Smooth muscle cell (in vitro differentiated cells): Measurements from ENCODE around the gene PLK4. TPM values are rescaled to one million over a fixed set of nuclear protein-coding genes. Genes with fewer than 3 reads are reported as not detected.
"Not testable (repeated sequence)": the region's sequence is repeated elsewhere in the genome, so short reads cannot be mapped to it uniquely, and the experiment has no call there.

Experiments used
- DNase-seq: peaks from one replicate; lab custom pipeline; 2025; ENCODE audit not compliant: unreplicated experiment; lab: John Stamatoyannopoulos, UW
- H2AFZ ChIP-seq: fragments of 200-600 bp; sonication (generic); 2 replicates; pipeline ENCODE4 v1.6.0; 2016; ENCODE audit warnings: antibody characterized with exemption, low read depth, mild to moderate bottlenecking
- H3F3A ChIP-seq: fragments of 200-600 bp; sonication (generic); 2 replicates; pipeline ENCODE4 v1.6.0; 2017; ENCODE audit warnings: antibody characterized with exemption, low read depth
- H3K27ac ChIP-seq: fragments of 200-600 bp; sonication (generic); 2 replicates; pipeline ENCODE4 v1.5.1; 2016; ENCODE audit warnings: low read depth, mild to moderate bottlenecking
- H3K27me3 ChIP-seq: fragments of 200-600 bp; sonication (generic); 2 replicates; pipeline ENCODE4 v1.6.1; 2016; ENCODE audit warnings: low read depth, mild to moderate bottlenecking
- H3K36me3 ChIP-seq: fragments of 200-600 bp; sonication (generic); 2 replicates; pipeline ENCODE4 v1.5.1; 2016; ENCODE audit warnings: low read depth
- H3K4me1 ChIP-seq: fragments of 200-600 bp; sonication (generic); 2 replicates; pipeline ENCODE4 v1.5.1; 2016; ENCODE audit warnings: low read depth
- H3K4me2 ChIP-seq: fragments of 200-600 bp; sonication (generic); 2 replicates; pipeline ENCODE4 v1.6.0; 2016; ENCODE audit warnings: mild to moderate bottlenecking
- H3K4me3 ChIP-seq: fragments of 200-600 bp; sonication (generic); 2 replicates; pipeline ENCODE4 v1.5.1; 2016; ENCODE audit warnings: mild to moderate bottlenecking
- H3K79me2 ChIP-seq: fragments of 200-600 bp; sonication (generic); 2 replicates; pipeline ENCODE4 v1.6.0; 2016; ENCODE audit warnings: low read depth, mild to moderate bottlenecking
- H3K9ac ChIP-seq: fragments of 200-600 bp; sonication (generic); 2 replicates; pipeline ENCODE4 v1.6.0; 2016; ENCODE audit warnings: low read depth
- H3K9me3 ChIP-seq: fragments of 200-600 bp; sonication (generic); replicated peaks from 2 replicates; pipeline ENCODE4 v1.5.1; 2016; ENCODE audit warnings: low read depth
- H4K20me1 ChIP-seq: fragments of 200-600 bp; sonication (generic); 2 replicates; pipeline ENCODE4 v1.6.0; 2016; ENCODE audit warnings: low read depth
- WGBS: methylation state at CpG from one replicate; pipeline ENCODE4 v1.1.7; 2016; ENCODE audit warnings: low lambda C conversion rate; 5-methylcytosine and 5-hydroxymethylcytosine counted together
- polyA plus RNA-seq: library from polyadenylated mRNA; unstranded; fragments of >200 nt; fragmentation: Nextera tagmentation; extraction: Ambion mirVana; gene quantifications from 2 replicates; pipeline ENCODE4 v1.2.1, GENCODE V29; 2016
- small RNA-seq: library from RNA; depleted of rRNA; stranded (forward); fragments of <200 nt; gene quantifications from one replicate; pipeline ENCODE3, GENCODE V24; 2014
- total RNA-seq: library from RNA; depleted of rRNA; stranded (reverse); fragments of >200 nt; gene quantifications from 2 replicates; pipeline ENCODE4 v1.2.3, GENCODE V29; 2014
- TF ChIP-seq, protein P1 (sequence below): fragments of 200-600 bp; sonication (generic); IDR thresholded peaks from 2 replicates; pipeline ENCODE4 v1.5.1; 2017; ENCODE audit warnings: borderline replicate concordance, mild to moderate bottlenecking, antibody characterized with exemption; ENCODE audit not compliant: insufficient read depth, poor library complexity, severe bottlenecking

The PLK4 gene
- total and polyA plus RNA-seq, 2 experiments from 2014 or later, result 6.9 to 10.1 TPM

GRCh38 chr4:127930175-127930574 lies 49.5 kb downstream of the PLK4 start:
- 96% methylated on average over 1 of the region's 1 CpG for WGBS
- Histone ChIP-seq H3K9me3 (no peaks in the 10 kb centered on the region), H2AFZ (no peak overlapping the region), H3K9ac (no peak overlapping the region), H3K79me2 (no peaks in the 10 kb centered on the region), H3K4me2 (no peak overlapping the region), H3K4me1 (no peaks in the 10 kb centered on the region), H3K36me3 (no peaks in the 10 kb centered on the region), H3K27ac (no peak overlapping the region), H3F3A (no peaks in the 10 kb centered on the region), H4K20me1 (no peaks in the 10 kb centered on the region), H3K27me3 (no peaks in the 10 kb centered on the region), H3K4me3 (no peak overlapping the region)
- TF ChIP-seq, protein P1, sequence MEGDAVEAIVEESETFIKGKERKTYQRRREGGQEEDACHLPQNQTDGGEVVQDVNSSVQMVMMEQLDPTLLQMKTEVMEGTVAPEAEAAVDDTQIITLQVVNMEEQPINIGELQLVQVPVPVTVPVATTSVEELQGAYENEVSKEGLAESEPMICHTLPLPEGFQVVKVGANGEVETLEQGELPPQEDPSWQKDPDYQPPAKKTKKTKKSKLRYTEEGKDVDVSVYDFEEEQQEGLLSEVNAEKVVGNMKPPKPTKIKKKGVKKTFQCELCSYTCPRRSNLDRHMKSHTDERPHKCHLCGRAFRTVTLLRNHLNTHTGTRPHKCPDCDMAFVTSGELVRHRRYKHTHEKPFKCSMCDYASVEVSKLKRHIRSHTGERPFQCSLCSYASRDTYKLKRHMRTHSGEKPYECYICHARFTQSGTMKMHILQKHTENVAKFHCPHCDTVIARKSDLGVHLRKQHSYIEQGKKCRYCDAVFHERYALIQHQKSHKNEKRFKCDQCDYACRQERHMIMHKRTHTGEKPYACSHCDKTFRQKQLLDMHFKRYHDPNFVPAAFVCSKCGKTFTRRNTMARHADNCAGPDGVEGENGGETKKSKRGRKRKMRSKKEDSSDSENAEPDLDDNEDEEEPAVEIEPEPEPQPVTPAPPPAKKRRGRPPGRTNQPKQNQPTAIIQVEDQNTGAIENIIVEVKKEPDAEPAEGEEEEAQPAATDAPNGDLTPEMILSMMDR, result no peak
- no peak for DNase-seq

- 94% methylated on average over 6 of the region's 6 CpGs for WGBS
Measured at GRCh38 chr4:127931836-127932235, 51.1 kb downstream of the PLK4 start.

DNA sequence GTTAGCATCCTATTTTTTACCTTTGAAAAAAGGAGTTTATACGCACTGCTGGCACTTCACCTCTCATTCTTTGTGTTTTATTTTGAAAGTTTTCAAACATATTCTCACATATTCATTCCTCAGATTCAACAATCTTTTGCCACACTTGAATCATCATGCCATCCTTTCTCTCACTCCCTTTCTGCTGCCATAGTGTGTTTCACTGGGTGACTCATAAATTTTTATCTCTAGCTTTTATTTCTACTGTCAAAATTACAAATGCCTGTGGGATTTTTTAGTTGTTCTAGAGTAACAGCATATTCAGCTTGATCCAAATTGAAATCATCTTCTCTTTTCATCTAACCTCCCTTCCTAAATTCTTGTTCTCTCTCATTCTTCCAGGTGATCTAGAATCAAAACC lies 56.3 kb downstream of the PLK4 start:
- no peak overlapping the region for H3K4me3 ChIP-seq
- H3F3A ChIP-seq, result no peaks in the 10 kb centered on the region
- H3K9ac ChIP-seq, result no peak overlapping the region
- TF ChIP-seq, protein P1, result no peak
- DNase-seq, result no peak
- no peaks in the 10 kb centered on the region for H4K20me1 ChIP-seq
- no peaks in the 10 kb centered on the region for H3K36me3 ChIP-seq
- no peak overlapping the region for H3K27ac ChIP-seq
- H3K4me2 ChIP-seq, result no peak overlapping the region
- H3K79me2 ChIP-seq, result no peaks in the 10 kb centered on the region
- no peaks in the 10 kb centered on the region for H3K27me3 ChIP-seq
- no peak overlapping the region for H2AFZ ChIP-seq
- no peaks in the 10 kb centered on the region for H3K9me3 ChIP-seq
- 100% methylated on average over 1 of the region's 1 CpG for WGBS
- H3K4me1 ChIP-seq, result no peaks in the 10 kb centered on the region

More at GRCh38 chr4:127931836-127932235, 51.1 kb downstream of the PLK4 start:
- not testable (repeated sequence) for H3K4me2 ChIP-seq, H3K27ac ChIP-seq, H4K20me1 ChIP-seq, H3K4me3 ChIP-seq, H3K9me3 ChIP-seq, H3K79me2 ChIP-seq, H3F3A ChIP-seq, H3K9ac ChIP-seq, H2AFZ ChIP-seq, H3K27me3 ChIP-seq, H3K36me3 ChIP-seq, DNase-seq, H3K4me1 ChIP-seq

Small RNA genes lying within 50 kb of the gene (small RNA-seq; reads per million reads assigned to genes)
- gene RNU6-583P, result not detected

Other genes starting within 250 kb of the PLK4 start
- gene INTU, start 247.9 kb upstream of the PLK4 start, total RNA-seq, result 32.8 and 36.0 TPM in 2 replicates
- 4.3 and 8.0 TPM in 2 replicates for gene INTU, start 247.9 kb upstream of the PLK4 start, polyA plus RNA-seq
- not detected in 2 replicates for gene SLC25A31, start 150.5 kb upstream of the PLK4 start, total RNA-seq
- not detected in 2 replicates for gene SLC25A31, start 150.5 kb upstream of the PLK4 start, polyA plus RNA-seq
- 5.0 and 6.9 TPM in 2 replicates for gene HSPA4L, start 98.6 kb upstream of the PLK4 start, total RNA-seq
- 0.95 and 3.9 TPM in 2 replicates for gene HSPA4L, start 98.6 kb upstream of the PLK4 start, polyA plus RNA-seq
- gene MFSD8, start 84.3 kb downstream of the PLK4 start, total RNA-seq, result 20.1 and 21.0 TPM in 2 replicates
- gene MFSD8, start 84.3 kb downstream of the PLK4 start, polyA plus RNA-seq, result 8.2 and 11.5 TPM in 2 replicates
- gene ABHD18, start 84.5 kb downstream of the PLK4 start, total RNA-seq, result 10.0 and 11.3 TPM in 2 replicates
- 3.7 and 4.3 TPM in 2 replicates for gene ABHD18, start 84.5 kb downstream of the PLK4 start, polyA plus RNA-seq
- 18.8 and 19.1 TPM in 2 replicates for gene LARP1B, start 180.4 kb downstream of the PLK4 start, total RNA-seq
- gene LARP1B, start 180.4 kb downstream of the PLK4 start, polyA plus RNA-seq, result 6.9 and 9.0 TPM in 2 replicates